Testis (tissue), 2 donors: ENCODE results near the gene FOXN3.

ENCODE experiments used
- CTCF ChIP-seq, 3 experiments: fragments of 450-650 bp in 2 of 3; fragments of 200-600 bp in 1 of 3; sonication (generic) in 1 of 3; IDR thresholded peaks; one replicate each; pipeline ENCODE4 v1.5.1; 2016 to 2019; ENCODE audit warnings: antibody characterized with exemption in 3 of 3, mild to moderate bottlenecking in 2 of 3, moderate library complexity in 1 of 3
- POLR2A ChIP-seq: fragments of 450-650 bp; IDR thresholded peaks from one replicate; pipeline ENCODE4 v1.6.1; 2017; ENCODE audit warnings: antibody characterized with exemption, mild to moderate bottlenecking, moderate library complexity

- TF ChIP-seq CTCF (IDR thresholded peaks at IDR 0.05) (no peak), POLR2A (no peak)
Observed at GRCh38 chr14:89382487-89382886, 34.5 kb downstream of the FOXN3 start.
